ENCODE data around the gene ABHD17B.

DNA sequence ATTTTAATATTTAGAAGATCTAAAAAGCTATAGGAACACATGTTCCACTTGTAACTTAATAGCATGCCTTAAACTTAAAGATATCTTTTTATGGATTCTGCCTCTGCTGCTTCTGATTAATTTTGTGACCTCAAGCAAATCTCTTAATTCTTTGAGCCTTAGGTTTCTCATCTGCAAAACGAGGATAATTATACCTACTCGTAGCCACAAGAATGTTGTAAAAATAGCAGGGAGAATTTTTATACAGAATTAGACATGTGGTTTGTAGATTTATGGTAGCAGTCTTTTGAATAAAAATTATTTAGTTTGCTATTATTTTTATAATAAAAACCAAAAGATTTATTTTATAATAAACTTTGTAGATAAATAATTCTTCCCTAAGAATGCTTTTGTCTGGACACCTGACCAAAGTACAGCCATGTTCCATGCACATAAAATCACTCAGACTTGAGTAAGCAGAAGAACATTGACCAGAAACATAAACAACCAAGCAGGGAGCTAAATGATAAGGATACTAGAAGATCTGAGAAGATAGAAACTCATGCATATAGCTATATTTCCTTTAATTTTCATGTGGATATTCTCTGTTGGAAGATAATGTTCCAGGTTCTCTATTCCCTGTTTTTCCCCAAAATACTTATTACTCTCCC, 18.9 kb upstream of the ABHD17B start:
- TF ChIP-seq CTCF (IDR thresholded peaks at IDR 0.05) (no peak), POLR2A (IDR thresholded peaks at IDR 0.05) (no peak)

Measured in thyroid gland (tissue), 4 donors.